ENCODE measurements around the gene IGFBP3. TPM values are rescaled to one million over a fixed set of nuclear protein-coding genes. Genes with fewer than 3 reads are reported as not detected.

Gene IGFBP3
- total and polyA plus RNA-seq, 2 of the 13 experiments (the other 11 are each of a cell fraction or from before 2014, with no cell fraction given) = 57.5 TPM; not detected in 1

DNA sequence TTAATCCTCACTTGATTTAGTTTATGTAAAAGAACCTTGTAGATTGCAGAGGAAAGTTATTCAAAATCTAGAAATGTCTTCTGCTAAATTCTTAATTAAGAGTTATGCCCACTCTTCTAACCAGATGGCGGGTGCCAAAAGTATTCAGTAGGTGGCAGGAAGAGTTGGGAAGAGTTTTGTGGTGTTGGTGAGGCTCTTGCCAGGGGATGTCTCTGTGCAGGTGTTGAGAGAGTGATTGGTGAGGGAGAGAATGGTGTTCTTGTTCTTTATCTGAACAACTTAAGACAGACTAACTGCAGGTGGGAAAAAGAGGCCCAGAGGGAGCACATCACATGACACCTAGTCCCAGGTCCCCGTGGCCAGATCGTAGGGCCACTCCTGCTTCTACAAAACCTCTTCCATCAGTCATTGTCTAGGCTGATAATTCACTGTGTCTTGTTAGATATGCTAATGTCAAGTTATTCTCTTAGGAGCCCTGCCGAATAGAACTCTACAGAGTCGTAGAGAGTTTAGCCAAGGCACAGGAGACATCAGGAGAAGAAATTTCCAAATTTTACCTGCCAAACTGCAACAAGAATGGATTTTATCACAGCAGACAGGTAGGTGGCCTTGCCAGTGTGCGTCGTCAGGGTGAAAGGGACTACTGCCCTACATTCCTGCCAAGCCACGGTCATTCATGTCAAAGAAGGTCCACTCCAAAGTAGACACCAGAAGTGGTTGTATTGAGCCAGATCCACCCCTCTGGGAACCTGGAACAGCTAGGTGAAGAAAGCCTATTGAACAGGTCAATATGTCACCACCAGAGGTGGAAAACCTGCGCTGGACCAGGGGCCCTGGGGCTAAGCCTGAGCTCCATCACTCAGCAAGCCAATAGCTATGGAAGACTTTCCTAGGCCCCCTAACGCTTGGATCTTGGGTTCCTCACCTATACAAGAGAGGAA lies 29.3 kb downstream of the IGFBP3 start (continued):
- TF ChIP-seq, protein P1, sequence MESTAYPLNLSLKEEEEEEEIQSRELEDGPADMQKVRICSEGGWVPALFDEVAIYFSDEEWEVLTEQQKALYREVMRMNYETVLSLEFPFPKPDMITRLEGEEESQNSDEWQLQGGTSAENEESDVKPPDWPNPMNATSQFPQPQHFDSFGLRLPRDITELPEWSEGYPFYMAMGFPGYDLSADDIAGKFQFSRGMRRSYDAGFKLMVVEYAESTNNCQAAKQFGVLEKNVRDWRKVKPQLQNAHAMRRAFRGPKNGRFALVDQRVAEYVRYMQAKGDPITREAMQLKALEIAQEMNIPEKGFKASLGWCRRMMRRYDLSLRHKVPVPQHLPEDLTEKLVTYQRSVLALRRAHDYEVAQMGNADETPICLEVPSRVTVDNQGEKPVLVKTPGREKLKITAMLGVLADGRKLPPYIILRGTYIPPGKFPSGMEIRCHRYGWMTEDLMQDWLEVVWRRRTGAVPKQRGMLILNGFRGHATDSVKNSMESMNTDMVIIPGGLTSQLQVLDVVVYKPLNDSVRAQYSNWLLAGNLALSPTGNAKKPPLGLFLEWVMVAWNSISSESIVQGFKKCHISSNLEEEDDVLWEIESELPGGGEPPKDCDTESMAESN (CRISPR knock-in tag; conservative IDR thresholded peaks at IDR 0.05) = no peak; the same call in 1 of the 2 replicates
- TF ChIP-seq YEATS4 (CRISPR knock-in tag; IDR thresholded peaks at IDR 0.05; ENCODE audit: borderline replicate concordance) (no peak), RARA (CRISPR knock-in tag; IDR thresholded peaks at IDR 0.05) (no peak; the same call in 1 of the 2 replicates), HNRNPUL1 (IDR thresholded peaks at IDR 0.05; ENCODE audit: low read depth, low read length) (no peak), SRY (CRISPR knock-in tag; IDR thresholded peaks at IDR 0.05) (peak; percentile 54; the same call in 1 of the 2 replicates), NCOA5 (CRISPR knock-in tag; IDR thresholded peaks at IDR 0.05) (peak; percentile 91; the same call in 1 of the 2 replicates), LCORL (IDR thresholded peaks at IDR 0.05) (no peak), LCORL (CRISPR knock-in tag; IDR thresholded peaks at IDR 0.05) (peak; percentile 24; the same call in 1 of the 2 replicates), ATF1 (CRISPR knock-in tag; IDR thresholded peaks at IDR 0.05) (peak; percentile 25; the same call in 1 of the 2 replicates), REL (CRISPR knock-in tag; conservative IDR thresholded peaks at IDR 0.05) (no peak), TAF1 (CRISPR knock-in tag; IDR thresholded peaks at IDR 0.05) (no peak), ZFAT (CRISPR knock-in tag; conservative IDR thresholded peaks at IDR 0.05) (no peak)
- TF ChIP-seq, protein P2, sequence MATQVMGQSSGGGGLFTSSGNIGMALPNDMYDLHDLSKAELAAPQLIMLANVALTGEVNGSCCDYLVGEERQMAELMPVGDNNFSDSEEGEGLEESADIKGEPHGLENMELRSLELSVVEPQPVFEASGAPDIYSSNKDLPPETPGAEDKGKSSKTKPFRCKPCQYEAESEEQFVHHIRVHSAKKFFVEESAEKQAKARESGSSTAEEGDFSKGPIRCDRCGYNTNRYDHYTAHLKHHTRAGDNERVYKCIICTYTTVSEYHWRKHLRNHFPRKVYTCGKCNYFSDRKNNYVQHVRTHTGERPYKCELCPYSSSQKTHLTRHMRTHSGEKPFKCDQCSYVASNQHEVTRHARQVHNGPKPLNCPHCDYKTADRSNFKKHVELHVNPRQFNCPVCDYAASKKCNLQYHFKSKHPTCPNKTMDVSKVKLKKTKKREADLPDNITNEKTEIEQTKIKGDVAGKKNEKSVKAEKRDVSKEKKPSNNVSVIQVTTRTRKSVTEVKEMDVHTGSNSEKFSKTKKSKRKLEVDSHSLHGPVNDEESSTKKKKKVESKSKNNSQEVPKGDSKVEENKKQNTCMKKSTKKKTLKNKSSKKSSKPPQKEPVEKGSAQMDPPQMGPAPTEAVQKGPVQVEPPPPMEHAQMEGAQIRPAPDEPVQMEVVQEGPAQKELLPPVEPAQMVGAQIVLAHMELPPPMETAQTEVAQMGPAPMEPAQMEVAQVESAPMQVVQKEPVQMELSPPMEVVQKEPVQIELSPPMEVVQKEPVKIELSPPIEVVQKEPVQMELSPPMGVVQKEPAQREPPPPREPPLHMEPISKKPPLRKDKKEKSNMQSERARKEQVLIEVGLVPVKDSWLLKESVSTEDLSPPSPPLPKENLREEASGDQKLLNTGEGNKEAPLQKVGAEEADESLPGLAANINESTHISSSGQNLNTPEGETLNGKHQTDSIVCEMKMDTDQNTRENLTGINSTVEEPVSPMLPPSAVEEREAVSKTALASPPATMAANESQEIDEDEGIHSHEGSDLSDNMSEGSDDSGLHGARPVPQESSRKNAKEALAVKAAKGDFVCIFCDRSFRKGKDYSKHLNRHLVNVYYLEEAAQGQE (IDR thresholded peaks at IDR 0.05; ENCODE audit: borderline replicate concordance in 1 of 2, low read depth in 1 of 2, low read length in 2 of 2) = no peak
- TF ChIP-seq, protein P3, sequence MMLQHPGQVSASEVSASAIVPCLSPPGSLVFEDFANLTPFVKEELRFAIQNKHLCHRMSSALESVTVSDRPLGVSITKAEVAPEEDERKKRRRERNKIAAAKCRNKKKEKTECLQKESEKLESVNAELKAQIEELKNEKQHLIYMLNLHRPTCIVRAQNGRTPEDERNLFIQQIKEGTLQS (CRISPR knock-in tag; IDR thresholded peaks at IDR 0.05) = no peak
- TF ChIP-seq, protein P4, sequence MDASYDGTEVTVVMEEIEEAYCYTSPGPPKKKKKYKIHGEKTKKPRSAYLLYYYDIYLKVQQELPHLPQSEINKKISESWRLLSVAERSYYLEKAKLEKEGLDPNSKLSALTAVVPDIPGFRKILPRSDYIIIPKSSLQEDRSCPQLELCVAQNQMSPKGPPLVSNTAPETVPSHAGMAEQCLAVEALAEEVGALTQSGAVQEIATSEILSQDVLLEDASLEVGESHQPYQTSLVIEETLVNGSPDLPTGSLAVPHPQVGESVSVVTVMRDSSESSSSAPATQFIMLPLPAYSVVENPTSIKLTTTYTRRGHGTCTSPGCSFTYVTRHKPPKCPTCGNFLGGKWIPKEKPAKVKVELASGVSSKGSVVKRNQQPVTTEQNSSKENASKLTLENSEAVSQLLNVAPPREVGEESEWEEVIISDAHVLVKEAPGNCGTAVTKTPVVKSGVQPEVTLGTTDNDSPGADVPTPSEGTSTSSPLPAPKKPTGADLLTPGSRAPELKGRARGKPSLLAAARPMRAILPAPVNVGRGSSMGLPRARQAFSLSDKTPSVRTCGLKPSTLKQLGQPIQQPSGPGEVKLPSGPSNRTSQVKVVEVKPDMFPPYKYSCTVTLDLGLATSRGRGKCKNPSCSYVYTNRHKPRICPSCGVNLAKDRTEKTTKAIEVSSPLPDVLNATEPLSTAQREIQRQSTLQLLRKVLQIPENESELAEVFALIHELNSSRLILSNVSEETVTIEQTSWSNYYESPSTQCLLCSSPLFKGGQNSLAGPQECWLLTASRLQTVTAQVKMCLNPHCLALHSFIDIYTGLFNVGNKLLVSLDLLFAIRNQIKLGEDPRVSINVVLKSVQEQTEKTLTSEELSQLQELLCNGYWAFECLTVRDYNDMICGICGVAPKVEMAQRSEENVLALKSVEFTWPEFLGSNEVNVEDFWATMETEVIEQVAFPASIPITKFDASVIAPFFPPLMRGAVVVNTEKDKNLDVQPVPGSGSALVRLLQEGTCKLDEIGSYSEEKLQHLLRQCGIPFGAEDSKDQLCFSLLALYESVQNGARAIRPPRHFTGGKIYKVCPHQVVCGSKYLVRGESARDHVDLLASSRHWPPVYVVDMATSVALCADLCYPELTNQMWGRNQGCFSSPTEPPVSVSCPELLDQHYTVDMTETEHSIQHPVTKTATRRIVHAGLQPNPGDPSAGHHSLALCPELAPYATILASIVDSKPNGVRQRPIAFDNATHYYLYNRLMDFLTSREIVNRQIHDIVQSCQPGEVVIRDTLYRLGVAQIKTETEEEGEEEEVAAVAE (CRISPR knock-in tag; IDR thresholded peaks at IDR 0.05; ENCODE audit: borderline replicate concordance) = peak; percentile 9; the same call in 1 of the 2 replicates
- TF ChIP-seq, protein P5, sequence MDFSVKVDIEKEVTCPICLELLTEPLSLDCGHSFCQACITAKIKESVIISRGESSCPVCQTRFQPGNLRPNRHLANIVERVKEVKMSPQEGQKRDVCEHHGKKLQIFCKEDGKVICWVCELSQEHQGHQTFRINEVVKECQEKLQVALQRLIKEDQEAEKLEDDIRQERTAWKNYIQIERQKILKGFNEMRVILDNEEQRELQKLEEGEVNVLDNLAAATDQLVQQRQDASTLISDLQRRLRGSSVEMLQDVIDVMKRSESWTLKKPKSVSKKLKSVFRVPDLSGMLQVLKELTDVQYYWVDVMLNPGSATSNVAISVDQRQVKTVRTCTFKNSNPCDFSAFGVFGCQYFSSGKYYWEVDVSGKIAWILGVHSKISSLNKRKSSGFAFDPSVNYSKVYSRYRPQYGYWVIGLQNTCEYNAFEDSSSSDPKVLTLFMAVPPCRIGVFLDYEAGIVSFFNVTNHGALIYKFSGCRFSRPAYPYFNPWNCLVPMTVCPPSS (IDR thresholded peaks at IDR 0.05) = no peak

Measured in HepG2 (cell line).